Measurements from ENCODE around the gene CD163.

- TF ChIP-seq CTCF (IDR thresholded peaks at IDR 0.05 in 8 of 11, conservative IDR thresholded peaks at IDR 0.05 in 3 of 11) (no peak), POLR2AphosphoS5 (IDR thresholded peaks at IDR 0.05) (no peak)
Measured at GRCh38 chr12:7459973-7460372, 43.6 kb downstream of the CD163 start.

All from spleen (tissue), 7 donors.